H9 (cell line): Measurements from ENCODE around the gene CDHR5. TPM values are rescaled to one million over a fixed set of nuclear protein-coding genes. Genes with fewer than 3 reads are reported as not detected.
A peak's percentile ranks its signal among the peaks of the same experiment; 100 is the strongest.

Source experiments
- DNase-seq: peaks from one replicate; pipeline ENCODE4 v3.0.0-alpha.2; 2017
- H2AFZ ChIP-seq: one replicate; pipeline ENCODE4 v1.6.1; 2013; ENCODE audit warnings: mild to moderate bottlenecking, low read length, control low read depth, moderate library complexity
- H2AK5ac ChIP-seq: 2 replicates; pipeline ENCODE4 v1.6.1; 2013; ENCODE audit warnings: low read length, control low read depth, mixed read lengths; ENCODE audit not compliant: insufficient read length
- H2BK120ac ChIP-seq: one replicate; pipeline ENCODE4 v1.6.1; 2013; ENCODE audit warnings: low read depth, mild to moderate bottlenecking, low read length, control low read depth, inconsistent platforms; ENCODE audit not compliant: poor library complexity, severe bottlenecking
- H2BK12ac ChIP-seq: 2 replicates; pipeline ENCODE4 v1.6.1; 2013; ENCODE audit warnings: low read length, control low read depth, mixed read lengths, low read depth; ENCODE audit not compliant: insufficient read length
- H2BK15ac ChIP-seq: 2 replicates; pipeline ENCODE4 v1.6.1; 2013; ENCODE audit warnings: low read depth, low read length, control low read depth
- H2BK20ac ChIP-seq: one replicate; pipeline ENCODE4 v1.6.1; 2013; ENCODE audit warnings: low read depth, mild to moderate bottlenecking, low read length, control low read depth, inconsistent platforms; ENCODE audit not compliant: poor library complexity, severe bottlenecking
- H2BK5ac ChIP-seq: 2 replicates; pipeline ENCODE4 v1.6.1; 2013; ENCODE audit warnings: low read length, control low read depth, mixed read lengths; ENCODE audit not compliant: insufficient read length
- H3K14ac ChIP-seq: 2 replicates; pipeline ENCODE4 v1.6.1; 2013; ENCODE audit warnings: low read length, control low read depth; ENCODE audit not compliant: insufficient read depth
- H3K18ac ChIP-seq: 2 replicates; pipeline ENCODE4 v1.6.1; 2013; ENCODE audit warnings: low read depth, mild to moderate bottlenecking, mixed read lengths, low read length, control low read depth; ENCODE audit not compliant: insufficient read length
- H3K23ac ChIP-seq: 2 replicates; pipeline ENCODE4 v1.6.1; 2013; ENCODE audit warnings: low read length, control low read depth, mixed read lengths, low read depth; ENCODE audit not compliant: insufficient read length
- H3K23me2 ChIP-seq: 2 replicates; pipeline ENCODE4 v1.6.1; 2013; ENCODE audit warnings: low read depth, mild to moderate bottlenecking, mixed read lengths, low read length, control low read depth; ENCODE audit not compliant: insufficient read length, poor library complexity, severe bottlenecking
- H3K27ac ChIP-seq: 2 replicates; pipeline ENCODE4 v1.5.1; 2013; ENCODE audit warnings: low read length, control low read depth, mixed read lengths, low read depth; ENCODE audit not compliant: insufficient read length
- H3K27me3 ChIP-seq: 2 replicates; pipeline ENCODE4 v1.6.1; 2013; ENCODE audit warnings: low read length, control low read depth, inconsistent platforms; ENCODE audit not compliant: insufficient read depth
- H3K4ac ChIP-seq: 2 replicates; pipeline ENCODE4 v1.6.1; 2013; ENCODE audit warnings: low read depth, mild to moderate bottlenecking, control low read depth, inconsistent platforms, low read length, moderate library complexity
- H3K4me1 ChIP-seq: 2 replicates; pipeline ENCODE4 v1.6.1; 2013; ENCODE audit warnings: low read length, control low read depth, inconsistent platforms; ENCODE audit not compliant: insufficient read depth
- H3K4me2 ChIP-seq: 2 replicates; pipeline ENCODE4 v1.6.1; 2013; ENCODE audit warnings: low read length, control low read depth, mixed read lengths; ENCODE audit not compliant: insufficient read length, insufficient read depth
- H3K56ac ChIP-seq: 2 replicates; pipeline ENCODE4 v1.6.1; 2013; ENCODE audit warnings: low read depth, mild to moderate bottlenecking, mixed read lengths, low read length, control low read depth; ENCODE audit not compliant: insufficient read length
- H3K79me1 ChIP-seq: 2 replicates; pipeline ENCODE4 v1.6.1; 2013; ENCODE audit warnings: low read depth, mild to moderate bottlenecking, moderate library complexity, low read length, control low read depth, inconsistent platforms; ENCODE audit not compliant: insufficient read depth, poor library complexity, severe bottlenecking
- H3K79me2 ChIP-seq: 2 replicates; pipeline ENCODE4 v1.6.1; 2013; ENCODE audit warnings: low read length, control low read depth, inconsistent platforms; ENCODE audit not compliant: insufficient read depth
- H3K9ac ChIP-seq: 2 replicates; pipeline ENCODE4 v1.6.1; 2013; ENCODE audit warnings: low read length, control low read depth, mixed read lengths; ENCODE audit not compliant: insufficient read length; ENCODE audit errors: extremely low read depth
- H3K9me3 ChIP-seq: one replicate; pipeline ENCODE4 v1.6.1; 2013; ENCODE audit warnings: low read depth, low read length, inconsistent platforms; ENCODE audit not compliant: control insufficient read depth
- H3T11ph ChIP-seq: one replicate; pipeline ENCODE4 v1.6.1; 2013; ENCODE audit warnings: mild to moderate bottlenecking, low read length, control low read depth, inconsistent platforms
- H4K20me1 ChIP-seq: one replicate; pipeline ENCODE4 v1.6.1; 2013; ENCODE audit not compliant: control insufficient read depth, insufficient read length, insufficient read depth
- H4K5ac ChIP-seq: 2 replicates; pipeline ENCODE4 v1.6.1; 2013; ENCODE audit warnings: low read depth, mild to moderate bottlenecking, mixed read lengths, low read length, control low read depth; ENCODE audit not compliant: insufficient read length
- H4K8ac ChIP-seq: replicated peaks from 2 replicates; pipeline ENCODE4 v1.6.1; 2013; ENCODE audit warnings: low read length, control low read depth, mixed read lengths, low read depth; ENCODE audit not compliant: insufficient read length
- H4K91ac ChIP-seq: 2 replicates; pipeline ENCODE4 v1.6.1; 2013; ENCODE audit warnings: low read depth, mild to moderate bottlenecking, moderate library complexity, mixed read lengths, low read length, control low read depth; ENCODE audit not compliant: insufficient read length
- H3K27ac Mint-ChIP-seq, 3 experiments: 2 replicates in 2 of 3; 3 replicates in 1 of 3; pipeline ENCODE4 v1.8.0; 2020 to 2021; ENCODE audit warnings: mixed read lengths in 3 of 3, mild to moderate bottlenecking in 1 of 3, moderate library complexity in 1 of 3
- H3K27me3 Mint-ChIP-seq: 2 replicates; pipeline ENCODE4 v1.8.0; 2021; ENCODE audit warnings: low read depth, mild to moderate bottlenecking, moderate library complexity, mixed read lengths
- H3K36me3 Mint-ChIP-seq, 3 experiments: 2 replicates in 2 of 3; 3 replicates in 1 of 3; pipeline ENCODE4 v1.8.0; 2020 to 2021; ENCODE audit warnings: low read depth in 3 of 3, mixed read lengths in 3 of 3; ENCODE audit not compliant: insufficient read depth in 1 of 3
- H3K4me1 Mint-ChIP-seq, 2 experiments: 2 replicates each; pipeline ENCODE4 v1.8.0; 2020; ENCODE audit warnings: mixed read lengths in 2 of 2
- H3K4me3 Mint-ChIP-seq, 2 experiments: 2 replicates in 1 of 2; 3 replicates in 1 of 2; pipeline ENCODE4 v1.8.0; 2020 to 2021; ENCODE audit warnings: mild to moderate bottlenecking in 2 of 2, mixed read lengths in 2 of 2, moderate library complexity in 1 of 2
- H3K9me3 Mint-ChIP-seq, 2 experiments: 2 replicates in 1 of 2; 3 replicates in 1 of 2; pipeline ENCODE4 v1.8.0; 2020; ENCODE audit warnings: mild to moderate bottlenecking in 2 of 2, mixed read lengths in 2 of 2, moderate library complexity in 1 of 2
- whole genome bisulfite sequencing: extraction: QIAGEN DNeasy Blood & Tissue Kit; methylation state at CpG from one replicate; pipeline ENCODE4 v1.1.7; 2013; ENCODE audit warnings: missing lambda C conversion rate, low lambda C conversion rate, mixed read lengths; ENCODE audit not compliant: insufficient read length; ENCODE audit errors: extremely low coverage; 5-methylcytosine and 5-hydroxymethylcytosine counted together
- total RNA-seq: library from RNA; stranded (reverse); gene quantifications from 2 replicates; pipeline ENCODE4 v1.2.1, GENCODE V29; 2021
- TF ChIP-seq, protein P1 (sequence below): fragments of 200-600 bp; sonication (generic); conservative IDR thresholded peaks from 3 replicates; pipeline ENCODE4 v1.8.0; 2021; ENCODE audit warnings: antibody characterized with exemption, mild to moderate bottlenecking

The CDHR5 gene
- total RNA-seq, 1 experiment from 2014 or later = not detected

DNA sequence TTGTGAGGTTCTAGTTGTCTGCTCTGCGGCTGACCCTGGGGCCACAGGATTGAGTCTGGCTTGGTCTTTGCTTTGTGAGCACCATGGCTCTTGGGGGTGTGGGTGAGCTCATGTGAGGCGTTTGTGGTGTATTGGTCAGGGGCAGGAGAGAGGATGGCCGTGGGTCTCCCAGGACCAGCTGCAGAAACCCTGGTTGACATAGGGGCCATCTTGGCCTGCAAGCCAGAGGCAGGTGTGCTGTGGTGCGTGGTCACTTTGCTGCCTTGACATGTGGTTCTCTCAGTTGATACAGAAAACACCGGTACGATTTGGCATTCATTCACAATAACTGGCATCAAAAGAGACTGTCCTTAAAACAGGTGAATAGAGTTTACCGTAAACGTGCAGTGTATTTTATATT is 37.2 kb downstream of the CDHR5 start:
- Histone ChIP-seq H3K4me2 (no peak overlapping the region), H2AFZ (no peak overlapping the region), H3K9ac (no peak overlapping the region), H3T11ph (no peak overlapping the region), H2BK120ac (no peak overlapping the region), H4K91ac (no peak overlapping the region), H3K4ac (no peak overlapping the region), H2BK5ac (no peak overlapping the region), H3K4me1 (no peaks in the 10 kb centered on the region), H3K18ac (no peak overlapping the region), H3K14ac (no peak overlapping the region), H4K5ac (no peak overlapping the region), H3K23ac (no peak overlapping the region), H2BK12ac (no peak overlapping the region), H3K27ac (no peak overlapping the region), H2AK5ac (no peak overlapping the region), H4K8ac (no peak overlapping the region), H2BK20ac (no peak overlapping the region), H3K79me1 (peaks cover 7% of the 10 kb centered on the region), H3K23me2 (no peaks in the 10 kb centered on the region), H3K79me2 (no peaks in the 10 kb centered on the region; the same call in 1 of the 2 replicates), H2BK15ac (no peak overlapping the region), H3K9me3 (no peaks in the 10 kb centered on the region), H3K56ac (no peak overlapping the region), H3K27me3 (no peaks in the 10 kb centered on the region), H4K20me1 (peaks cover 3% of the 10 kb centered on the region)
- DNase-seq = no peak
- Mint-ChIP-seq H3K27me3 (no peaks in the 10 kb centered on the region), H3K4me1 (no peaks in the 10 kb centered on the region), H3K36me3 (peaks cover 44 to 81% (median 76%) of the 10 kb centered on the region in 3 experiments), H3K4me3 (no peak overlapping the region), H3K27ac (peak overlapping the region in 1 of 3 experiments; percentile 61; a peak in 1 of 7 replicates), H3K9me3 (no peaks in the 10 kb centered on the region)
- WGBS = no CpG with 5 or more reads among the region's 8 CpGs
- TF ChIP-seq, protein P1, sequence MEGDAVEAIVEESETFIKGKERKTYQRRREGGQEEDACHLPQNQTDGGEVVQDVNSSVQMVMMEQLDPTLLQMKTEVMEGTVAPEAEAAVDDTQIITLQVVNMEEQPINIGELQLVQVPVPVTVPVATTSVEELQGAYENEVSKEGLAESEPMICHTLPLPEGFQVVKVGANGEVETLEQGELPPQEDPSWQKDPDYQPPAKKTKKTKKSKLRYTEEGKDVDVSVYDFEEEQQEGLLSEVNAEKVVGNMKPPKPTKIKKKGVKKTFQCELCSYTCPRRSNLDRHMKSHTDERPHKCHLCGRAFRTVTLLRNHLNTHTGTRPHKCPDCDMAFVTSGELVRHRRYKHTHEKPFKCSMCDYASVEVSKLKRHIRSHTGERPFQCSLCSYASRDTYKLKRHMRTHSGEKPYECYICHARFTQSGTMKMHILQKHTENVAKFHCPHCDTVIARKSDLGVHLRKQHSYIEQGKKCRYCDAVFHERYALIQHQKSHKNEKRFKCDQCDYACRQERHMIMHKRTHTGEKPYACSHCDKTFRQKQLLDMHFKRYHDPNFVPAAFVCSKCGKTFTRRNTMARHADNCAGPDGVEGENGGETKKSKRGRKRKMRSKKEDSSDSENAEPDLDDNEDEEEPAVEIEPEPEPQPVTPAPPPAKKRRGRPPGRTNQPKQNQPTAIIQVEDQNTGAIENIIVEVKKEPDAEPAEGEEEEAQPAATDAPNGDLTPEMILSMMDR = no peak
